Stimulated activated CD4-positive, alpha-beta T cell treated with anti-CD3 and anti-CD28 coated beads, Interleukin-12 subunit alpha, Interleukin-12 subunit beta, amount 100 ng/mL, for 48 hours (primary cell): ENCODE results near the gene ZMIZ1.
"Not testable (repeated sequence)": the region's sequence is repeated elsewhere in the genome, so short reads cannot be mapped to it uniquely, and the experiment has no call there.

Experiments used
- DNase-seq, 3 donors: peaks; one replicate each; pipeline ENCODE4 v3.0.0-alpha.2; 2020; ENCODE audit warnings: low read depth in 2 of 3, low spot score in 1 of 3

ZMIZ1 gene

DNA sequence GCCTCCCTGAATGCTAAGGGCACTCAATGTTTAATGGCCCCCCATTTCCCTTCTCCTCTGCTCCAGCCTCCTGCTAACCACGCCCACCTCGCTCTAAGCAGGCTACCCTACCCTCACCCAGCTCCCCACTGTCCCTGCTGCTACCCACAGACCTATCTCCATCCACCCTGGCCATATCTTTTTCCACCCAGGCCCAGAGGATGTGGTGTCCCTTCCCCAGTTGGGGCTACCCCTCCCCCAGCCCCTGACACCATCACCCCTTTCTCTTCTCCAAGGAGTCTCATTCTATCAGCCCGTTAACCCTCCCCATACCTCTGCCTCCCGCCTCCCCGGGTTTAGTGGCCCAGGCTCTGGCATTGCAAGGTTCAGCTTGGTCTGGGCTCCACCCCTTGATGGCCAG is 249.6 kb downstream of the ZMIZ1 start:
- DNase-seq: no peak

DNA sequence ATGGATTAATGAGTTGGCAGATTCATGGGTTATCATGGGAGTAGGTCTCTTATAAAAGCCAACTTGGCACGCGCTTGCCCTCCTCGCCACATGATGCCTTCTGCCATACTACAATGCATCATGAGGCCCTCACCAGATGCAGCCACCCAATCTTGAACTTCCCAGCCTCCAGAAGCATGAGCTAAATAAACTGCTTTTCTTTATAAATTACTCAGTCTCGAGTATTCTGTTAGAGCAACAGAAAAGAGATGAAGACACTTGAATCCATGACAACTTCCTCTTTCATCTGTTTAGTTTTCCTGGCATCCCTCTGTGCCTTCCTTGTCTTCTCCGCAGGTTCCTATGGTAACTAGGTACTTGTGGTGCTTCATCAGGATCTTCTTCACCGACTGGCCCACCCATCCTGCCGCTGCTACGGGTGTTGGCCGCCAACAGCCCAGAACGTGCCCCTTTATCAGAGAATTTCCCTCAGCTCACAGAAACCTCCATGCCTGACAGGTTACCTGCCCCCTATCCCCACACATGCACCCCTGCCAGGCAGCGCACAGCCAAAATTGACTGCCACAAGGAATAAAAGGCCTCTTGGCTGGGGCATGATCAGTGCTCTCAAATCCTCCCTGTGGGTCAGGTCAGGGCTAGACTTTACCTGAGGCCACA is 250.5 kb downstream of the ZMIZ1 start:
- no peak for DNase-seq

GRCh38 chr10:79320316-79320715 is 251.6 kb downstream of the ZMIZ1 start:
- DNase-seq: no peak

GRCh38 chr10:79320820-79321493 is 252.2 kb downstream of the ZMIZ1 start:
- DNase-seq: no peak

DNA sequence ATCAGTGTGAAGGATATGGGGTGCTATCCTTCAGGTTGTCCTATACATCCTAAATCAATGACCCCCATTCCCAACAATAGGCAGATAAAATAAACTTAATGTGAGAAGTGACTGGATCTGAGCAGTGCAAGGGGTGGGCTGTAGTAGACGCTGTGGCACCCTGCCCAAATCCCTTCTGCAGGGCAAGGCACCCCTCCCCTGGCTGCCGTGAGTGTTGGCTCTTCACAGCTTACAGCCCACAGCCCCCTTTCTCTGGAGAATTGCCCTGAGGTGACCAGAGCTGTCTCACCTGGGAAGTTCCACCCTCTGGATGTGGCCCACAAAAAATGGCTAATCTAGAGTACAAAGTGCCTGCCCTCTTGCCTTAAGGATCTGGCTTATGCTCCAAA is 252.7 kb downstream of the ZMIZ1 start:
- no peak for DNase-seq

GRCh38 chr10:79321951-79322350 is 253.2 kb downstream of the ZMIZ1 start:
- no peak for DNase-seq

- DNase-seq: peak; percentile 61 to 74 (median 70)
These were observed 254.1 kb downstream of the ZMIZ1 start for GRCh38 chr10:79322616-79323543.

- DNase-seq: no peak
These were observed 254.8 kb downstream of the ZMIZ1 start for GRCh38 chr10:79323602-79324001.

GRCh38 chr10:79324032-79324695 is 255.4 kb downstream of the ZMIZ1 start:
- no peak for DNase-seq

DNA sequence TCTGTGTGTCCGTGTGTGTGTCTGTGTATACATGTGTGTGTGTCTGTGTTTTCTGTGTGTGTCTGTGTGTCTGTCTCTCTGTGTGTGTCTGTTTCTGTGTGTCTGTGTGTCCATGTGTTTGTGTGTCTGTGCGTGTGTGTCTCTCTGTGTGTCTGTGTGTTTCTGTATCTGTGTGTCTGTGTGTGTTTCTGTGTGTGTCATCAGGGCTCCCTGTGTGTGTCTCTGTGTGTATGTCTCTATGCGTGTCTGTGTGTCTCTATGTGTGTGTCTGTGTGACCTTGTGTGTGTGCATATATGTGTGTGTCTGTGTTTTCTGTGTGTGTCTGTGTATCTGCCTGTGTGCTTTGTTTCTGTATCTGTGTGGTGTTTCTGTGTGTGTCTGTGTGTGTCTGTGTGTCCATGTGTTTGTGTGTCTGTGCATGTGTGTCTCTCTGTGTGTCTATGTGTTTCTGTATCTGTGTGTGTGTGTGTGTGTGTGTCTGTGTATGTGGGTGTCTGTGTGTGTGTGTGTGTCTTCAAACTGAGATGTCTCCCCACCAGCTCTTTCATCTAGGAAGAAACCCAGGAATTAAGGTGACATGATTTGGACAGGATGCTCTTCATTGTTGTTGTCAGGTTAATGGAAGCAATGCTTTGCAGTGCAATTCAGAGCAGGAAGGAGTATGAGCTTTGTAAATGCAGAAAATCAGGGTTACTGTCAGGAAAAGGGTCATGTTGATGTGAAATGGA is 257.8 kb downstream of the ZMIZ1 start:
- no peak for DNase-seq

- DNase-seq: no peak
These were observed 258.3 kb downstream of the ZMIZ1 start for GRCh38 chr10:79327090-79327457.

- no peak for DNase-seq
These were observed 259.5 kb downstream of the ZMIZ1 start for GRCh38 chr10:79328147-79328701.

DNA sequence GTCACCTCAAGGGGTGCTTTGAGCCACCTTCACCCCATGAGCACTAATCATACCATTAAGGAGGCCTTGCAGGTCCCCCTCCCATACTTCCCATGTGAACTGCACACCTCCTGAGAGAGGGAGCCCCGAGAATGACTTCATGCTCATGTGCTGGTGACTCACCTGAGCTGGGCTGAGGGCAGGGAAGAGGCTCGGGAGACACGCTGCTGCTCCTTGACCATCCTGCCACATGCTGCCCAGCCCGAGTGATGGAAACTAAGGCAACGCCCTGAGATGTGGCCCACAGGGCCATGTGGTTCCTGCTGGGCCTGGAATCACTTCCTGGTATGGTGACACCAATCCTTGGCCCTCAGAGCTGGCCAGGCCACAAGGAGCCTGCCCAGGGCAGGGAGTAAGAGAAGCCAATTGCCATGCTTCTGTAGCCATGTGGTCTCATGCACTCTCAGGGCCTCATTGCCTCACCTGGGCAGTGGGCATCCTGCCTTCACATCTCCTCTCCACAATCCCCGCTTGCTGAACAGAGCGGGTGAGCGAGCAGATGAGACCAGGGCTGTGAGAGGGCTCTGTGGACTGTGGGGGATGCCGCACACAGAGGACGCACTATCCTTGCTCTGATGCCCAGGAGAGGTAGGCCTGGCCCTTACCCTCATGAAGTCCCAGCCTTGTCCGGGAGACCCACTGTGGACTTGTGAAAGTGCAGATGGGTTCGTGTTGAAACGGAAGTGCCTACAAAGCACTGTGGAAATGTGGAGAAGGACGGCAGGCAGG is 260.2 kb downstream of the ZMIZ1 start:
- no peak for DNase-seq

- DNase-seq: no peak
These were observed 260.8 kb downstream of the ZMIZ1 start for GRCh38 chr10:79329529-79329928.

DNA sequence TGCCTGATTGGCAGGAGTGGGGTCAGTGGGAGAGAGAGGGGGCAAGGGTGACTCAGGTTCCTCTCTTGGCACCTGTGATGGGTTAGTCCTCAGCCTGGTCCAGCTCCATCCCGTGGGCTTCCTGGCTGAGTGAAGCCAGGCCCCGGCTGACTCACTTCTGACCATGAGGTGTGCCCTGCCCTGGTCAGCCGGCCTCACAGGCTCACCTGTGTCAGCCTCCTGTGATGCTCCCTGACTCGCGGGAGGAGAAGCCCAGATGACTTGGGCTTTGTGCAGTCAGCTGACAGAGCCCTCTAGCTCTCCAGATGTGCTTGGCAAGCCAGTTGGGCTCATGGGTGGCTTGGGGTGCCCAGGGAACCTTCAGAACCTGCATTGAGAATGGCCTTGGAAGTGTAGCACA is 262.5 kb downstream of the ZMIZ1 start:
- DNase-seq: no peak

DNA sequence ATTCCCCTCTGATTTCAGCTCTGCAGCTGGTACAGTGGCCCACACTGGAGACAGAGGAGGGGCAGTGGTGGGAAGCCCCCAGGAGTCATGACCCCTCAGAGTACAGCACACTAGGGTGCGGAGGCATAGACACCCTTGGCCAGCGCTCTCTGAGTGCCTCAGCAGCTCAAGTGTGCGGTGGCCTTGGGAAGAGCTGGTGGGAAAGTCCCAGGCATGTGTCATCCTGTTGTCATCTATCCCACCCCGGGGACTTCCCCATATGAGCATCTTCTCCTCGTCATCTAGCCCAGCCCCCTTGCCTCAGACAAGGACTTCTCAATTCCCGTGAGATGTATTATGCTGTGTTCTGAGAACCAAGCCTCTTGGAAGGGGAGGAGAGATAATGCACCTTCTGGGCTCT is 262.9 kb downstream of the ZMIZ1 start:
- DNase-seq: peak; percentile 81 to 83 (median 82)

GRCh38 chr10:79332610-79333315 is 264.0 kb downstream of the ZMIZ1 start:
- not testable (repeated sequence) for DNase-seq

DNA sequence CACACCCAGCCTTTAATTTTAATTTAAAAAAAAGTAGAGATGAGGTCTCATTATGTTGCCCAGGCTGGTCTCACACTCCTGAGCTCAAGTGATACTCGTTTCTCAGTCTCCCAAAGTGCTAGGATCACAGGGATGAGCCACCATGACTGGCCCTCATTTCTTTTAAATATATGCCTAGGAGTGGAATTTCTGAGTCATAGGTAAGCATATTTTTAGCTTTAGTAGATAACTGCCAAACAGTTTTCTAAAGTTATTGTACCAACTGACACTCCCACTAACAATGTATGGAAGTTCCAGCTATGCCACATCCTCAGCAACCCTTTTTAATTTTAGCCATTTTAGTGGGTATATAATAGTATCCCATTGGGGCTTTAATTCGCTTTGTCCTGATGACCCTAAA is 264.7 kb downstream of the ZMIZ1 start:
- DNase-seq: no peak

DNA sequence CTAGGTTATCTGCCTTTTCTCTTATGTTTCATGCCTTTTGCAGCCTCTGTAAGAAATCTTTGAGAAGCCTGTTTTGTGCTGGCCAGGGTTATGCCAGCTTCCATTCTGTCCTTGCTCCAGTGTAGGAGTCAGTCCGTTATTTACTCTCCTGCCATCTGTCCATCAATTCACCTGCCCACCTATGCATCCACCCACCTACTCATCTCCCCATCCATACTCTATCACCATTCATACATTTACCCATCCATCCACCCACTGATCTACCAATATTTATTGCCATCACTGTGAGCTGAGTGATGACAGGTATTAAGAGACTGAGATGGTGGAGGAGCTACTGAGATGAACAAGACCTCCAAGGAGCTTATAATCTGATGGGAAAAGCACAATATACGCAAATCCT is 265.8 kb downstream of the ZMIZ1 start:
- DNase-seq: no peak
